Activated CD8-positive, alpha-beta T cell treated with anti-CD3 and anti-CD28 coated beads for 36 hours (primary cell): ENCODE measurements around the gene DUSP19. TPM values are rescaled to one million over a fixed set of nuclear protein-coding genes. Genes with fewer than 3 reads are reported as not detected.

Source experiments
- ATAC-seq: fragments of 200-7000 bp; cut with Tn5 transposase; one replicate; pipeline ENCODE4 v1.10.0; 2021; ENCODE audit warnings: mild to moderate bottlenecking, moderate library complexity
- CTCF ChIA-PET: fragments of 350-600 bp; sonication (Branson Sonifier 250); formaldehyde crosslinking; loops from one replicate; lab custom pipeline; 2021; ENCODE audit warnings: antibody characterized with exemption; lab: Charles Lee
- POLR2A ChIA-PET: fragments of 350-600 bp; sonication (Branson Sonifier 250); formaldehyde crosslinking; loops from one replicate; lab custom pipeline; 2021; ENCODE audit warnings: antibody characterized with exemption; lab: Charles Lee
- DNase-seq: peaks from one replicate; pipeline ENCODE4 v3.0.0-alpha.2; 2020
- H3K27ac Mint-ChIP-seq: one replicate; pipeline ENCODE4 v1.8.0; 2021; ENCODE audit warnings: mild to moderate bottlenecking, mixed read lengths
- H3K27me3 Mint-ChIP-seq: one replicate; pipeline ENCODE4 v1.8.0; 2021; ENCODE audit warnings: mixed read lengths
- H3K36me3 Mint-ChIP-seq: one replicate; pipeline ENCODE4 v1.8.0; 2021; ENCODE audit warnings: low read depth, mixed read lengths
- H3K4me1 Mint-ChIP-seq: one replicate; pipeline ENCODE4 v1.8.0; 2021; ENCODE audit warnings: low read depth, mixed read lengths
- H3K4me3 Mint-ChIP-seq: one replicate; pipeline ENCODE4 v1.8.0; 2021; ENCODE audit warnings: mild to moderate bottlenecking, moderate library complexity, mixed read lengths
- H3K9me3 Mint-ChIP-seq: one replicate; pipeline ENCODE4 v1.8.0; 2021; ENCODE audit warnings: mixed read lengths
- CTCF ChIP-seq: fragments of 200-600 bp; IDR thresholded peaks from one replicate; pipeline ENCODE4 v1.8.0; 2022; ENCODE audit warnings: antibody characterized with exemption, mild to moderate bottlenecking
- intact Hi-C: fragments of 100-400 bp; cut with micrococcal nuclease; formaldehyde crosslinking; loops from one replicate; pipeline ENCODE4 v1.10.0; 2022
- total RNA-seq, 2 experiments: library from RNA; stranded (reverse); gene quantifications; one replicate each; pipeline ENCODE4 v1.2.3, GENCODE V29; 2021

The DUSP19 gene
- total RNA-seq, 2 experiments from 2014 or later: 2.1 to 2.3 TPM

- H3K27me3 Mint-ChIP-seq: peaks cover 22% of the 10 kb centered on the region
- peaks cover 4% of the 10 kb centered on the region for H3K9me3 Mint-ChIP-seq
- intact Hi-C loops: no loop called here
- CTCF ChIA-PET: no interaction called here
- no peak for TF ChIP-seq CTCF
- no peak overlapping the region for H3K4me3 Mint-ChIP-seq
- POLR2A ChIA-PET: no interaction called here
- DNase-seq: no peak
- H3K27ac Mint-ChIP-seq: no peak overlapping the region
- no peaks in the 10 kb centered on the region for H3K4me1 Mint-ChIP-seq
- no peaks in the 10 kb centered on the region for H3K36me3 Mint-ChIP-seq
- ATAC-seq: no peak
These were observed 29.1 kb upstream of the DUSP19 start for GRCh38 chr2:183049420-183049819.

GRCh38 chr2:183057333-183057985 is 21.1 kb upstream of the DUSP19 start:
- TF ChIP-seq CTCF: no peak
- Mint-ChIP-seq H3K27me3 (peaks cover 13% of the 10 kb centered on the region), H3K4me3 (no peak overlapping the region), H3K4me1 (no peaks in the 10 kb centered on the region), H3K27ac (no peak overlapping the region), H3K36me3 (no peaks in the 10 kb centered on the region), H3K9me3 (no peaks in the 10 kb centered on the region)
- ChIA-PET POLR2A (no interaction called here), CTCF (no interaction called here)
- ATAC-seq: no peak
- no peak for DNase-seq
- intact Hi-C loops: no loop called here

GRCh38 chr2:183059561-183059960 is 19.0 kb upstream of the DUSP19 start:
- Mint-ChIP-seq H3K27ac (no peak overlapping the region), H3K9me3 (no peaks in the 10 kb centered on the region), H3K4me1 (no peaks in the 10 kb centered on the region), H3K36me3 (no peaks in the 10 kb centered on the region), H3K4me3 (no peak overlapping the region), H3K27me3 (peaks cover 17% of the 10 kb centered on the region)
- no peak for ATAC-seq
- intact Hi-C loops: no loop called here
- ChIA-PET POLR2A (interaction anchor here (1.1 kb wide), 1 partner anchor 10 kb away, joined by 3 read pairs; no protein-coding TSS in a partner anchor), CTCF (no interaction called here)
- no peak for DNase-seq
- no peak for TF ChIP-seq CTCF

- ChIA-PET CTCF (no interaction called here), POLR2A (no interaction called here)
- ATAC-seq (no peak), DNase-seq (no peak)
- intact Hi-C loops: no loop called here
- no peaks in the 10 kb centered on the region for H3K4me1 Mint-ChIP-seq
- TF ChIP-seq CTCF: no peak
- H3K27me3 Mint-ChIP-seq: peaks cover 17% of the 10 kb centered on the region
- no peak overlapping the region for H3K27ac Mint-ChIP-seq
- H3K4me3 Mint-ChIP-seq: no peak overlapping the region
- no peaks in the 10 kb centered on the region for H3K36me3 Mint-ChIP-seq
- no peaks in the 10 kb centered on the region for H3K9me3 Mint-ChIP-seq
These were observed 17.8 kb upstream of the DUSP19 start for GRCh38 chr2:183060571-183061231.

GRCh38 chr2:183063083-183063482 is 15.5 kb upstream of the DUSP19 start:
- Mint-ChIP-seq H3K4me3 (no peak overlapping the region), H3K27me3 (peaks cover 20% of the 10 kb centered on the region), H3K27ac (no peak overlapping the region), H3K9me3 (no peaks in the 10 kb centered on the region), H3K36me3 (no peaks in the 10 kb centered on the region), H3K4me1 (no peaks in the 10 kb centered on the region)
- intact Hi-C loops: no loop called here
- POLR2A ChIA-PET: no interaction called here
- DNase-seq (no peak), ATAC-seq (no peak)
- TF ChIP-seq CTCF: no peak
- CTCF ChIA-PET: interaction anchor here (0.6 kb wide), 1 partner anchor 36 kb away, joined by 3 read pairs; no protein-coding TSS in a partner anchor
